WTC11 (cell line): ENCODE results near the gene LYZL2. TPM values are rescaled to one million over a fixed set of nuclear protein-coding genes. Genes with fewer than 3 reads are reported as not detected.

Experiments
- ATAC-seq: fragments of 200-7000 bp; cut with Tn5 transposase; 2 replicates; pipeline ENCODE4 v1.10.0; 2021; ENCODE audit warnings: mild to moderate bottlenecking, moderate library complexity
- CTCF ChIA-PET: fragments of 300-600 bp; sonication (Branson Sonifier 250); formaldehyde crosslinking; loops from one replicate; lab custom pipeline; 2021; ENCODE audit warnings: antibody characterized with exemption; lab: Charles Lee
- POLR2A ChIA-PET: fragments of 350-600 bp; sonication (Branson Sonifier 250); formaldehyde crosslinking; loops from one replicate; lab custom pipeline; 2021; ENCODE audit warnings: antibody characterized with exemption; lab: Charles Lee
- DNase-seq: peaks from one replicate; pipeline ENCODE4 v3.0.0; 2021; ENCODE audit warnings: low spot score
- H3K27ac Mint-ChIP-seq: 2 replicates; pipeline ENCODE4 v1.8.0; 2021; ENCODE audit warnings: mixed read lengths
- H3K27me3 Mint-ChIP-seq: 2 replicates; pipeline ENCODE4 v1.8.0; 2021; ENCODE audit warnings: low read depth, mild to moderate bottlenecking, moderate library complexity, mixed read lengths
- H3K36me3 Mint-ChIP-seq: 2 replicates; pipeline ENCODE4 v1.8.0; 2021; ENCODE audit warnings: mixed read lengths
- H3K4me1 Mint-ChIP-seq: 2 replicates; pipeline ENCODE4 v1.8.0; 2022; ENCODE audit warnings: mixed read lengths
- H3K4me3 Mint-ChIP-seq: 2 replicates; pipeline ENCODE4 v1.8.0; 2021; ENCODE audit warnings: mild to moderate bottlenecking, moderate library complexity, mixed read lengths
- H3K9me3 Mint-ChIP-seq: 2 replicates; pipeline ENCODE4 v1.8.0; 2021; ENCODE audit warnings: mixed read lengths
- AFF4 ChIP-seq: sonication (generic); formaldehyde crosslinking; IDR thresholded peaks from 2 replicates; pipeline ENCODE4 v1.8.1; 2023; ENCODE audit warnings: mild to moderate bottlenecking, missing genetic modification reagents, borderline replicate concordance
- ARID4B ChIP-seq: sonication (generic); formaldehyde crosslinking; IDR thresholded peaks from 2 replicates; pipeline ENCODE4 v1.8.0; 2023; ENCODE audit warnings: missing genetic modification reagents, mild to moderate bottlenecking, borderline replicate concordance
- CDX4 ChIP-seq: fragments of 250-450 bp; sonication (Bioruptor Pico); IDR thresholded peaks from 2 replicates; pipeline ENCODE4 v1.9.0; 2021; ENCODE audit warnings: moderate library complexity, mild to moderate bottlenecking, inconsistent platforms, borderline replicate concordance
- E2F4 ChIP-seq: sonication (generic); formaldehyde crosslinking; IDR thresholded peaks from 2 replicates; pipeline ENCODE4 v1.8.1; 2022; ENCODE audit warnings: low read depth, mild to moderate bottlenecking, moderate library complexity, missing genetic modification reagents, borderline replicate concordance
- GABPB1 ChIP-seq: sonication (generic); formaldehyde crosslinking; IDR thresholded peaks from 2 replicates; pipeline ENCODE4 v1.8.1; 2023; ENCODE audit warnings: mild to moderate bottlenecking, missing genetic modification reagents
- GRHL2 ChIP-seq: fragments of 250-450 bp; sonication (Bioruptor Pico); IDR thresholded peaks from 2 replicates; pipeline ENCODE4 v1.8.0; 2022; ENCODE audit warnings: mild to moderate bottlenecking, moderate library complexity; ENCODE audit not compliant: insufficient replicate concordance, severe bottlenecking
- JUN ChIP-seq: sonication (generic); formaldehyde crosslinking; IDR thresholded peaks from 2 replicates; pipeline ENCODE4 v1.8.0; 2023; ENCODE audit warnings: mild to moderate bottlenecking, missing genetic modification reagents
- MYBL2 ChIP-seq: sonication (generic); formaldehyde crosslinking; IDR thresholded peaks from 2 replicates; pipeline ENCODE4 v1.8.1; 2023; ENCODE audit warnings: mild to moderate bottlenecking, moderate library complexity, missing genetic modification reagents
- NFYB ChIP-seq: sonication (generic); formaldehyde crosslinking; conservative IDR thresholded peaks from 2 replicates; pipeline ENCODE4 v1.8.0; 2022; ENCODE audit warnings: low read depth, missing genetic modification reagents
- PRRX2 ChIP-seq: fragments of 250-450 bp; sonication (Bioruptor Pico); IDR thresholded peaks from 2 replicates; pipeline ENCODE4 v1.8.0; 2021; ENCODE audit warnings: mild to moderate bottlenecking
- STAT6 ChIP-seq: sonication (generic); formaldehyde crosslinking; conservative IDR thresholded peaks from 2 replicates; pipeline ENCODE4 v1.8.1; 2023; ENCODE audit warnings: mild to moderate bottlenecking, low read depth, missing genetic modification reagents, moderate library complexity
- USF1 ChIP-seq: sonication (generic); formaldehyde crosslinking; IDR thresholded peaks from 2 replicates; pipeline ENCODE4 v1.8.0; 2022; ENCODE audit warnings: mild to moderate bottlenecking, missing genetic modification reagents
- ZMAT4 ChIP-seq: fragments of 250-450 bp; sonication (Bioruptor Pico); IDR thresholded peaks from 2 replicates; pipeline ENCODE4 v1.9.0; 2021; ENCODE audit warnings: mild to moderate bottlenecking
- ZNF263 ChIP-seq: sonication (generic); formaldehyde crosslinking; IDR thresholded peaks from 2 replicates; pipeline ENCODE4 v1.8.1; 2022; ENCODE audit warnings: low read depth, mild to moderate bottlenecking, moderate library complexity, missing genetic modification reagents
- ZSCAN18 ChIP-seq: fragments of 250-450 bp; sonication (Bioruptor Pico); IDR thresholded peaks from 2 replicates; pipeline ENCODE4 v2.1.2; 2022; ENCODE audit warnings: mild to moderate bottlenecking, moderate library complexity
- total RNA-seq: library from RNA; stranded (reverse); gene quantifications from 3 replicates; pipeline ENCODE4 v1.2.3, GENCODE V29; 2021

LYZL2 gene
- total RNA-seq, 1 experiment from 2014 or later = not detected

- H3K27ac Mint-ChIP-seq = peak overlapping the region; percentile 31
- DNase-seq (no peak), ATAC-seq (peak; percentile 56)
- TF ChIP-seq ZSCAN18 (CRISPR knock-in tag) (peak; percentile 49; the same call in 1 of the 2 replicates), GRHL2 (no peak)
- H3K4me3 Mint-ChIP-seq = no peak overlapping the region
- no peaks in the 10 kb centered on the region for H3K27me3 Mint-ChIP-seq
- peaks cover 5% of the 10 kb centered on the region; the same call in 1 of the 2 replicates for H3K9me3 Mint-ChIP-seq
- POLR2A ChIA-PET = no interaction called here
- H3K36me3 Mint-ChIP-seq = no peaks in the 10 kb centered on the region
- peaks cover 22% of the 10 kb centered on the region for H3K4me1 Mint-ChIP-seq
- CTCF ChIA-PET = interaction anchor here (1.5 kb wide), 1 partner anchor 17 kb away, joined by 3 read pairs; no protein-coding TSS in a partner anchor
These were observed 55.7 kb downstream of the LYZL2 start for GRCh38 chr10:30573721-30574431.

- Mint-ChIP-seq H3K27ac (no peak overlapping the region), H3K27me3 (no peaks in the 10 kb centered on the region), H3K4me1 (peaks cover 7% of the 10 kb centered on the region), H3K9me3 (peaks cover 9% of the 10 kb centered on the region; the same call in 1 of the 2 replicates), H3K36me3 (no peaks in the 10 kb centered on the region), H3K4me3 (no peak overlapping the region)
- CTCF ChIA-PET = interaction anchor here (2.2 kb wide), 1 partner anchor 26 kb away, joined by 5 read pairs; no protein-coding TSS in a partner anchor
- ATAC-seq (no peak), DNase-seq (no peak)
- POLR2A ChIA-PET = no interaction called here
- TF ChIP-seq AFF4 (CRISPR knock-in tag) = no peak
- no peak for TF ChIP-seq NFYB
- TF ChIP-seq CDX4 (CRISPR knock-in tag) = no peak
- TF ChIP-seq PRRX2 (CRISPR knock-in tag) = no peak
- no peak for TF ChIP-seq STAT6 (CRISPR knock-in tag)
- TF ChIP-seq GRHL2 = no peak
- no peak for TF ChIP-seq ZMAT4
- no peak for TF ChIP-seq E2F4
- no peak for TF ChIP-seq ZNF263 (CRISPR knock-in tag)
- no peak for TF ChIP-seq JUN (CRISPR knock-in tag)
- no peak for TF ChIP-seq GABPB1 (CRISPR knock-in tag)
- no peak for TF ChIP-seq ARID4B
- TF ChIP-seq MYBL2 = no peak
- no peak for TF ChIP-seq USF1 (CRISPR knock-in tag)
These were observed 64.1 kb downstream of the LYZL2 start for GRCh38 chr10:30565449-30565848.
